Tibial artery (tissue), 4 donors: ENCODE data around the gene NRCAM.

Source experiments
- DNase-seq, 2 donors: peaks; one replicate each; pipeline ENCODE4 v3.0.0-alpha.2; 2019
- H3K27ac ChIP-seq, 2 donors: fragments of 200-600 bp; sonication (generic) in 1 of 2; 1 replicate in 1 of 2; 2 replicates in 1 of 2; pipeline ENCODE4 v1.5.1; 2018 to 2019; ENCODE audit warnings: mild to moderate bottlenecking in 1 of 2
- H3K27me3 ChIP-seq, 2 donors: fragments of 200-600 bp; sonication (generic) in 1 of 2; one replicate each; pipeline versions ENCODE4 v1.5.1 to v1.6.0; 2016 to 2019
- H3K36me3 ChIP-seq, 3 donors: fragments of 200-600 bp; sonication (generic) in 2 of 3; one replicate each; pipeline ENCODE4 v1.5.1; 2016 to 2019; ENCODE audit warnings: mild to moderate bottlenecking in 2 of 3
- H3K4me1 ChIP-seq, 4 donors: fragments of 200-600 bp; sonication (generic) in 2 of 4; 1 replicate in 3 of 4; 2 replicates in 1 of 4; pipeline ENCODE4 v1.5.1; 2016 to 2019
- H3K4me3 ChIP-seq, 2 donors: fragments of 200-600 bp; sonication (generic) in 1 of 2; 1 replicate in 1 of 2; 2 replicates in 1 of 2; pipeline ENCODE4 v1.5.1; 2018 to 2019; ENCODE audit warnings: mild to moderate bottlenecking in 2 of 2
- H3K9me3 ChIP-seq, 3 donors: fragments of 200-600 bp; sonication (generic) in 1 of 3; one replicate each; pipeline ENCODE4 v1.5.1; 2016 to 2019
- CTCF ChIP-seq, 2 experiments: fragments of 200-600 bp in 1 of 2; fragments of 450-650 bp in 1 of 2; IDR thresholded peaks; one replicate each; pipeline ENCODE4 v1.5.1; 2017 to 2019; ENCODE audit warnings: antibody characterized with exemption in 2 of 2, mild to moderate bottlenecking in 1 of 2, moderate library complexity in 1 of 2
- intact Hi-C: fragments of 100-400 bp; cut with DNase I; formaldehyde crosslinking; loops from one replicate; pipeline ENCODE4 v1.15.0; 2023; ENCODE audit warnings: low total_unique reads

The NRCAM gene

GRCh38 chr7:108224387-108224786 is 231.8 kb downstream of the NRCAM start:
- H3K9me3 ChIP-seq = no peaks in the 10 kb centered on the region
- H3K4me3 ChIP-seq = no peak overlapping the region
- no peaks in the 10 kb centered on the region for H3K27me3 ChIP-seq
- intact Hi-C loops = no loop called here
- no peaks in the 10 kb centered on the region for H3K4me1 ChIP-seq
- H3K36me3 ChIP-seq = no peaks in the 10 kb centered on the region
- H3K27ac ChIP-seq = no peak overlapping the region
- no peak for DNase-seq
- TF ChIP-seq CTCF (IDR thresholded peaks at IDR 0.05) = no peak

- Histone ChIP-seq H3K4me3 (no peak overlapping the region), H3K27me3 (no peaks in the 10 kb centered on the region), H3K36me3 (no peaks in the 10 kb centered on the region), H3K9me3 (no peaks in the 10 kb centered on the region), H3K27ac (no peak overlapping the region), H3K4me1 (no peaks in the 10 kb centered on the region)
- no peak for TF ChIP-seq CTCF (IDR thresholded peaks at IDR 0.05)
- intact Hi-C loops = no loop called here
- DNase-seq = no peak
Observed at GRCh38 chr7:108222236-108222892, 233.9 kb downstream of the NRCAM start.

DNA sequence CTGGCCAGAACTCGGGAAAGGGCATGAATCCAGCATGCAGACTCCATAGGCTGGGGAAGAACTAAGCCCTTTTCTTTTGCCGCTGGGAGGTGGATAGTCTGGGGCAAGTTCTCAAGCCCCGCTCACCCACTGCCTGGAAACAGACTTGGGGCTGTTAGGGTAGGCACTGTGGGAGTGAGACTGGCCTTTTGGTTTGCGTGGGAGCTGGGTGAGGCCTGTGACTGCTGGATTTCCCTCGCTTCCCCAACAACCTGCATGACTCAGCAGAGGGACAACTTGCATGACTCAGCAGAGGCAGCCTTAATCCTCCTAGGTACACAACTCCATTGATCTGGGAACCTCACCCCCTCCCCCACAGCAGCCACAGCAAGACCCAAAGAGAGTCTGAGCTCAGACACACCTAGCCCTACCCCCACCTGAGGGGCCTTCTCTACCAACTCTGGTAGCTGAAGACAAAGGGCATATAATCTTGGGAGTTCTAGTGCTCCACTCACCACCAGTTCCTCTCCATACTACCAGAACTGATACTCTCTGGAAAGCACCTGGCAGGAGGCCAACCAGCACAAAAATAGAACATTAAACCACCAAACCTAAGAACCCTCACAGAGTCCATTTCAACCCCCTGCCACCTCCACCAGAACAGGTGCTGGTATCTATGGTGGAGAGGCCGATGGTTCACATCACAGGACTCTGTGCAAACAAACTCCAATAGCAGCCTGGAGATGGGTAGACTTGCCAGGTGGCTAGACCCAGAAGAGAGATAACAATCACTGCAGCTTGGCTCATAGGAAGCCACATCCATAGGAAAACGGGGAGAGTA is 244.6 kb downstream of the NRCAM start:
- intact Hi-C loops = no loop called here
- no peaks in the 10 kb centered on the region for H3K27me3 ChIP-seq
- no peak overlapping the region for H3K27ac ChIP-seq
- H3K36me3 ChIP-seq = no peaks in the 10 kb centered on the region
- no peaks in the 10 kb centered on the region for H3K4me1 ChIP-seq
- DNase-seq = no peak
- no peak for TF ChIP-seq CTCF (IDR thresholded peaks at IDR 0.05)
- no peaks in the 10 kb centered on the region for H3K9me3 ChIP-seq
- no peak overlapping the region for H3K4me3 ChIP-seq

DNA sequence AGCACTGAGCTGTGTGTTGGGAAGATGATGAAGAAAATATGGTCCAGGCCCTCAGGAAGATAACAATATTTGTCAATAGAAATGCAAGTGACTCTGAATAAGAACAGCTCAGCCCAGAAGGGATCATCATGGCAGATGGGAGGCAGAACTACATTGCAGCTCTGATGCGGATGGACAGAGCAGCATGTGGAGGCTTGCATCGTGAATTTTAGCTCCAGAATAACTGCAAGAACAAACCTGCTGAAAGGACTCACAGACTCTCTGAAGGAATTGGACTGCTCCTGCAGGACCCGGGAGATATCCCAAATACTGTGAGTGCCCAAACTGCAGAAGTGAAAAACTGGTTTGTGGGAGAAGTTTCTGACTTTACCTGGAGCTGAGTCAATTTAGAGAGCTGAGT is 245.4 kb downstream of the NRCAM start:
- TF ChIP-seq CTCF (IDR thresholded peaks at IDR 0.05) = no peak
- DNase-seq = no peak
- Histone ChIP-seq H3K27me3 (no peaks in the 10 kb centered on the region), H3K27ac (no peak overlapping the region), H3K4me3 (no peak overlapping the region), H3K9me3 (no peaks in the 10 kb centered on the region), H3K4me1 (no peaks in the 10 kb centered on the region), H3K36me3 (no peaks in the 10 kb centered on the region)
- intact Hi-C loops = no loop called here

DNA sequence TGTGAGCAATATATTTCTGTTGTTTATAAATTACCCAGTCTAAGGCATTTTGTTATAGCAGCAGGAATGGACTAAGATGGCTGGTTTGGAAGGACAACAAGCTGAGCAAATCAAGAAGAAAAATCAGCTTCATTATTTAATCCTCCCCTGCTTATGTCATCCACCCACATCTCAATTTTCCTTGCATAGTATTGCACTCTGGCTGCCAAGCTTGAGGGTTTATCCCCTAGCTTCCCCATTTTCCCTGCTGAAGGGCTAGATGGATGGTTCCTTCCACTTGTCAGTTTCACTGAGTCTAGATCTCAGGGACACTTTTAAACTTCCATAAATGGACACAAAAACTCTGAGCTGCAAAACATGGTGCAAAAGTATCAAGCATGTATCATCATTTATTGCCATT is 250.9 kb downstream of the NRCAM start:
- Histone ChIP-seq H3K4me3 (no peak overlapping the region), H3K27me3 (no peaks in the 10 kb centered on the region), H3K4me1 (no peaks in the 10 kb centered on the region), H3K9me3 (no peaks in the 10 kb centered on the region), H3K27ac (no peak overlapping the region), H3K36me3 (no peaks in the 10 kb centered on the region)
- intact Hi-C loops = no loop called here
- no peak for DNase-seq
- TF ChIP-seq CTCF (IDR thresholded peaks at IDR 0.05) = no peak
